CD4-positive, alpha-beta T cell treated with Interleukin-21 for 1 hour (primary cell): ENCODE measurements around the gene MARCHF2.
"Not testable (repeated sequence)": the region's sequence is repeated elsewhere in the genome, so short reads cannot be mapped to it uniquely, and the experiment has no call there.

Experiments used
- DNase-seq: peaks from one replicate; pipeline ENCODE4 v3.0.0-alpha.2; 2020

The MARCHF2 gene

GRCh38 chr19:8412783-8413628 is at the start of gene MARCHF2:
TSS of gene MARCHF2 (plus strand) at chr19:8413305. CDS start at chr19:8421841, 8,536 bp downstream.
- peak; percentile 98 for DNase-seq

GRCh38 chr19:8363803-8364771 is 49.0 kb upstream of the MARCHF2 start, which contains the start of gene ANGPTL4:
TSS of gene ANGPTL4 (plus strand) at chr19:8364155. CDS start at chr19:8364322, 167 bp downstream.
- DNase-seq: peak; percentile 56

GRCh38 chr19:8366121-8366581 is 47.0 kb upstream of the MARCHF2 start:
- no peak for DNase-seq

- DNase-seq: no peak
Measured at GRCh38 chr19:8366961-8367326, 46.2 kb upstream of the MARCHF2 start.

- DNase-seq: no peak
Measured at GRCh38 chr19:8367327-8368001, 45.6 kb upstream of the MARCHF2 start.

- no peak for DNase-seq
Measured at GRCh38 chr19:8370176-8371010, 42.7 kb upstream of the MARCHF2 start.

- DNase-seq: no peak
Measured at GRCh38 chr19:8371011-8371804, 41.9 kb upstream of the MARCHF2 start.

- no peak for DNase-seq
Measured at GRCh38 chr19:8373867-8374813, 39.0 kb upstream of the MARCHF2 start.

- not testable (repeated sequence) for DNase-seq
Measured at GRCh38 chr19:8375766-8376165, 37.3 kb upstream of the MARCHF2 start.

GRCh38 chr19:8376373-8376974 is 36.6 kb upstream of the MARCHF2 start:
- not testable (repeated sequence) for DNase-seq

- DNase-seq: no peak
Measured at GRCh38 chr19:8377598-8377997, 35.5 kb upstream of the MARCHF2 start.

GRCh38 chr19:8379156-8379891 is 33.8 kb upstream of the MARCHF2 start:
- not testable (repeated sequence) for DNase-seq

- not testable (repeated sequence) for DNase-seq
Measured at GRCh38 chr19:8384569-8384968, 28.5 kb upstream of the MARCHF2 start.

GRCh38 chr19:8385103-8385502 is 28.0 kb upstream of the MARCHF2 start:
- not testable (repeated sequence) for DNase-seq

GRCh38 chr19:8385566-8385965 is 27.5 kb upstream of the MARCHF2 start:
- not testable (repeated sequence) for DNase-seq

- DNase-seq: not testable (repeated sequence)
Measured at GRCh38 chr19:8386419-8386818, 26.7 kb upstream of the MARCHF2 start.

- no peak for DNase-seq
Measured at GRCh38 chr19:8386990-8387389, 26.1 kb upstream of the MARCHF2 start.
